GM18498 (cell line): ENCODE measurements around the gene BLOC1S3.

Source experiments
- ATAC-seq: cut with Tn5 transposase; IDR thresholded peaks from one replicate; pipeline ENCODE4 v1.9.1; 2021; ENCODE audit warnings: mild to moderate bottlenecking, moderate library complexity; ENCODE audit not compliant: unreplicated experiment

Gene BLOC1S3

GRCh38 chr19:45160870-45161737 lies 17.5 kb upstream of the BLOC1S3 start, which contains the start of gene NKPD1:
Gene NKPD1, minus strand, starts transcription at chr19:45160982. Its CDS starts 832 bp downstream, at chr19:45160150.
- no peak for ATAC-seq

- no peak for ATAC-seq
Observed at GRCh38 chr19:45161738-45162607, 16.6 kb upstream of the BLOC1S3 start.

- ATAC-seq, result no peak
Observed at GRCh38 chr19:45162608-45163143, 15.9 kb upstream of the BLOC1S3 start.

- no peak for ATAC-seq
Observed at GRCh38 chr19:45163156-45163555, 15.4 kb upstream of the BLOC1S3 start.

GRCh38 chr19:45163751-45164460 lies 14.7 kb upstream of the BLOC1S3 start:
- no peak for ATAC-seq

GRCh38 chr19:45164577-45165335 lies 13.8 kb upstream of the BLOC1S3 start:
- ATAC-seq, result peak; percentile 76

- no peak for ATAC-seq
Observed at GRCh38 chr19:45166723-45167252, 11.8 kb upstream of the BLOC1S3 start.

GRCh38 chr19:45168767-45169351 lies 9.7 kb upstream of the BLOC1S3 start:
- ATAC-seq, result no peak

- ATAC-seq, result no peak
Observed at GRCh38 chr19:45169602-45170001, 9.0 kb upstream of the BLOC1S3 start.

- ATAC-seq, result no peak
Observed at GRCh38 chr19:45170146-45171106, 8.2 kb upstream of the BLOC1S3 start.

- ATAC-seq, result no peak
Observed at GRCh38 chr19:45171211-45171623, 7.4 kb upstream of the BLOC1S3 start.

- ATAC-seq, result no peak
Observed at GRCh38 chr19:45172173-45172572, 6.4 kb upstream of the BLOC1S3 start.

GRCh38 chr19:45172611-45173208 lies 5.9 kb upstream of the BLOC1S3 start:
- ATAC-seq, result no peak

GRCh38 chr19:45173816-45174215 lies 4.8 kb upstream of the BLOC1S3 start:
- no peak for ATAC-seq

- ATAC-seq, result no peak
Observed at GRCh38 chr19:45175515-45176345, 2.9 kb upstream of the BLOC1S3 start.

- no peak for ATAC-seq
Observed at GRCh38 chr19:45177817-45178261, 745 bp upstream of the BLOC1S3 start, which contains the start of gene TRAPPC6A. Gene TRAPPC6A, minus strand, starts transcription at chr19:45178237. Its CDS starts 19 bp downstream, at chr19:45178218.
